Measurements from ENCODE around the gene RAMP1.

The RAMP1 gene

GRCh38 chr2:237921967-237922492 is 62.6 kb downstream of the RAMP1 start:
- no peak overlapping the region for H3K4me3 ChIP-seq (ENCODE audit: control insufficient read depth, low read depth, low read length)
- DNase-seq (ENCODE audit: low read depth): no peak
- no peak for TF ChIP-seq CTCF (IDR thresholded peaks at IDR 0.05; ENCODE audit: control insufficient read depth, insufficient read depth, low read depth, low read length, missing control alignments)

GRCh38 chr2:237922641-237923361 is 63.4 kb downstream of the RAMP1 start:
- no peak for TF ChIP-seq CTCF (IDR thresholded peaks at IDR 0.05; ENCODE audit: control insufficient read depth, insufficient read depth, low read depth, low read length, missing control alignments)
- no peak for DNase-seq (ENCODE audit: low read depth)
- H3K4me3 ChIP-seq (ENCODE audit: control insufficient read depth, low read depth, low read length): no peak overlapping the region

- TF ChIP-seq CTCF (IDR thresholded peaks at IDR 0.05; ENCODE audit: control insufficient read depth, insufficient read depth, low read depth, low read length, missing control alignments): peak; percentile 65
- DNase-seq (ENCODE audit: low read depth): no peak
Measured at GRCh38 chr2:237923481-237924163, 64.2 kb downstream of the RAMP1 start.

GRCh38 chr2:237924164-237924534 is 64.7 kb downstream of the RAMP1 start:
- DNase-seq (ENCODE audit: low read depth): no peak
- H3K4me3 ChIP-seq (ENCODE audit: control insufficient read depth, low read depth, low read length): no peak overlapping the region
- TF ChIP-seq CTCF (IDR thresholded peaks at IDR 0.05; ENCODE audit: control insufficient read depth, insufficient read depth, low read depth, low read length, missing control alignments): no peak

More at GRCh38 chr2:237923481-237924163, 64.2 kb downstream of the RAMP1 start:
- H3K4me3 ChIP-seq (ENCODE audit: control insufficient read depth, low read depth, low read length): peak overlapping the region; percentile 31

GRCh38 chr2:237927135-237927534 is 67.7 kb downstream of the RAMP1 start:
- TF ChIP-seq CTCF (IDR thresholded peaks at IDR 0.05; ENCODE audit: control insufficient read depth, insufficient read depth, low read depth, low read length, missing control alignments): no peak
- no peak for DNase-seq (ENCODE audit: low read depth)
- H3K4me3 ChIP-seq (ENCODE audit: control insufficient read depth, low read depth, low read length): no peak overlapping the region

GRCh38 chr2:237927986-237928385 is 68.6 kb downstream of the RAMP1 start:
- no peak overlapping the region for H3K4me3 ChIP-seq (ENCODE audit: control insufficient read depth, low read depth, low read length)
- TF ChIP-seq CTCF (IDR thresholded peaks at IDR 0.05; ENCODE audit: control insufficient read depth, insufficient read depth, low read depth, low read length, missing control alignments): no peak
- DNase-seq (ENCODE audit: low read depth): no peak

Measured in AG09309 (cell line).